ENCODE measurements around the gene TCF7L2.
A peak's percentile ranks its signal among the peaks of the same experiment; 100 is the strongest.

The TCF7L2 gene

GRCh38 chr10:112912410-112912928, 37.6 kb upstream of the TCF7L2 start:
- Mint-ChIP-seq H3K9me3 (no peaks in the 10 kb centered on the region), H3K4me1 (peaks cover 38% of the 10 kb centered on the region), H3K27me3 (ENCODE audit: low read depth) (no peaks in the 10 kb centered on the region), H3K36me3 (ENCODE audit: low read depth) (no peaks in the 10 kb centered on the region), H3K27ac (peak overlapping the region; percentile 73 to 90 (median 89)), H3K4me3 (no peak overlapping the region)
- no peak for TF ChIP-seq CTCF (IDR thresholded peaks at IDR 0.05; ENCODE audit: unreplicated experiment in 3 of 3)

- H3K4me1 Mint-ChIP-seq, result peaks cover 44% of the 10 kb centered on the region
- no peaks in the 10 kb centered on the region for H3K27me3 Mint-ChIP-seq (ENCODE audit: low read depth)
- no peaks in the 10 kb centered on the region for H3K9me3 Mint-ChIP-seq
- peak overlapping the region in 2 of 3 experiments; percentile 73 to 89 for H3K27ac Mint-ChIP-seq
- H3K36me3 Mint-ChIP-seq (ENCODE audit: low read depth), result no peaks in the 10 kb centered on the region
- no peak overlapping the region for H3K4me3 Mint-ChIP-seq
- no peak for TF ChIP-seq CTCF (IDR thresholded peaks at IDR 0.05; ENCODE audit: unreplicated experiment in 3 of 3)
Measured at GRCh38 chr10:112913255-112913654, 36.8 kb upstream of the TCF7L2 start.

- H3K36me3 Mint-ChIP-seq (ENCODE audit: low read depth), result no peaks in the 10 kb centered on the region
- no peak overlapping the region for H3K4me3 Mint-ChIP-seq
- peak overlapping the region; percentile 36 to 95 (median 50) for H3K27ac Mint-ChIP-seq
- no peaks in the 10 kb centered on the region for H3K9me3 Mint-ChIP-seq
- TF ChIP-seq CTCF (IDR thresholded peaks at IDR 0.05; ENCODE audit: unreplicated experiment in 3 of 3), result no peak
- peaks cover 46% of the 10 kb centered on the region for H3K4me1 Mint-ChIP-seq
- H3K27me3 Mint-ChIP-seq (ENCODE audit: low read depth), result no peaks in the 10 kb centered on the region
Measured at GRCh38 chr10:112913661-112914287, 36.3 kb upstream of the TCF7L2 start.

GRCh38 chr10:112914288-112914952, 35.6 kb upstream of the TCF7L2 start:
- Mint-ChIP-seq H3K9me3 (no peaks in the 10 kb centered on the region), H3K4me1 (peaks cover 46% of the 10 kb centered on the region), H3K27ac (peak overlapping the region; percentile 17 to 98 (median 95)), H3K27me3 (ENCODE audit: low read depth) (no peaks in the 10 kb centered on the region), H3K36me3 (ENCODE audit: low read depth) (no peaks in the 10 kb centered on the region), H3K4me3 (no peak overlapping the region)
- TF ChIP-seq CTCF (IDR thresholded peaks at IDR 0.05; ENCODE audit: unreplicated experiment in 3 of 3), result no peak

- peak overlapping the region; percentile 95 to 99 (median 98) for H3K27ac Mint-ChIP-seq
- no peak for TF ChIP-seq CTCF (IDR thresholded peaks at IDR 0.05; ENCODE audit: unreplicated experiment in 3 of 3)
- peaks cover 42% of the 10 kb centered on the region for H3K4me1 Mint-ChIP-seq
- H3K9me3 Mint-ChIP-seq, result no peaks in the 10 kb centered on the region
- no peaks in the 10 kb centered on the region for H3K27me3 Mint-ChIP-seq (ENCODE audit: low read depth)
- H3K36me3 Mint-ChIP-seq (ENCODE audit: low read depth), result no peaks in the 10 kb centered on the region
- peak overlapping the region; percentile 37 to 46 (median 40) for H3K4me3 Mint-ChIP-seq
Measured at GRCh38 chr10:112915590-112916572, 34.2 kb upstream of the TCF7L2 start.

Measured in nephron (organoid).